Measurements from ENCODE around the gene KIT.

The KIT gene

GRCh38 chr4:54742636-54743399 lies 85.1 kb downstream of the KIT start:
- DNase-seq (ENCODE audit: low read depth in 4 of 4, low spot score in 1 of 4), result no peak

- no peak for DNase-seq (ENCODE audit: low read depth in 4 of 4, low spot score in 1 of 4)
Measured at GRCh38 chr4:54743562-54743961, 85.8 kb downstream of the KIT start.

- no peak for DNase-seq (ENCODE audit: low read depth in 4 of 4, low spot score in 1 of 4)
Measured at GRCh38 chr4:54744487-54744886, 86.7 kb downstream of the KIT start.

- no peak for DNase-seq (ENCODE audit: low read depth in 4 of 4, low spot score in 1 of 4)
Measured at GRCh38 chr4:54745031-54745770, 87.4 kb downstream of the KIT start.

- no peak for DNase-seq (ENCODE audit: low read depth in 4 of 4, low spot score in 1 of 4)
Measured at GRCh38 chr4:54746218-54746617, 88.5 kb downstream of the KIT start.

GRCh38 chr4:54750341-54750740 lies 92.6 kb downstream of the KIT start:
- DNase-seq (ENCODE audit: low read depth in 4 of 4, low spot score in 1 of 4), result no peak

- DNase-seq (ENCODE audit: low read depth in 4 of 4, low spot score in 1 of 4), result no peak
Measured at GRCh38 chr4:54754394-54754793, 96.6 kb downstream of the KIT start.

GRCh38 chr4:54764476-54764875 lies 106.7 kb downstream of the KIT start:
- no peak for DNase-seq (ENCODE audit: low read depth in 4 of 4, low spot score in 1 of 4)

GRCh38 chr4:54767376-54767775 lies 109.6 kb downstream of the KIT start:
- DNase-seq (ENCODE audit: low read depth in 4 of 4, low spot score in 1 of 4), result no peak

GRCh38 chr4:54773022-54773421 lies 115.3 kb downstream of the KIT start:
- no peak for DNase-seq (ENCODE audit: low read depth in 4 of 4, low spot score in 1 of 4)

GRCh38 chr4:54779036-54779435 lies 121.3 kb downstream of the KIT start:
- DNase-seq (ENCODE audit: low read depth in 4 of 4, low spot score in 1 of 4), result no peak

- no peak for DNase-seq (ENCODE audit: low read depth in 4 of 4, low spot score in 1 of 4)
Measured at GRCh38 chr4:54779476-54780148, 121.9 kb downstream of the KIT start.

- DNase-seq (ENCODE audit: low read depth in 4 of 4, low spot score in 1 of 4), result no peak
Measured at GRCh38 chr4:54780149-54780495, 122.4 kb downstream of the KIT start.

GRCh38 chr4:54781756-54782155 lies 124.0 kb downstream of the KIT start:
- no peak for DNase-seq (ENCODE audit: low read depth in 4 of 4, low spot score in 1 of 4)

- DNase-seq (ENCODE audit: low read depth in 4 of 4, low spot score in 1 of 4), result no peak
Measured at GRCh38 chr4:54783402-54784110, 125.8 kb downstream of the KIT start.

GRCh38 chr4:54784161-54784671 lies 126.5 kb downstream of the KIT start:
- DNase-seq (ENCODE audit: low read depth in 4 of 4, low spot score in 1 of 4), result no peak

All from stimulated activated CD4-positive, alpha-beta T cell treated with anti-CD3 and anti-CD28 coated beads, Interleukin-1b, Interleukin-23, amount 100 ng/mL, for 24 hours (primary cell).